Tibial nerve (tissue), 4 donors: ENCODE measurements around the gene RIIAD1. TPM values are rescaled to one million over a fixed set of nuclear protein-coding genes. Genes with fewer than 3 reads are reported as not detected.

ENCODE experiments used
- DNase-seq, 2 donors: peaks; one replicate each; pipeline ENCODE4 v3.0.0-alpha.2; 2019; ENCODE audit warnings: low spot score in 2 of 2
- H3K27ac ChIP-seq, 4 donors: fragments of 200-600 bp; sonication (generic) in 3 of 4; one replicate each; pipeline ENCODE4 v1.5.1; 2017 to 2019; ENCODE audit warnings: mild to moderate bottlenecking in 1 of 4
- H3K27me3 ChIP-seq, 2 donors: fragments of 200-600 bp; sonication (generic) in 1 of 2; one replicate each; pipeline versions ENCODE4 v1.5.1 to v1.6.0; 2017 to 2019
- H3K36me3 ChIP-seq, 3 donors: fragments of 200-600 bp; sonication (generic); one replicate each; pipeline ENCODE4 v1.5.1; 2018 to 2019
- H3K4me1 ChIP-seq, 4 donors: fragments of 200-600 bp; sonication (generic) in 3 of 4; one replicate each; pipeline ENCODE4 v1.5.1; 2017 to 2019
- H3K4me3 ChIP-seq, 4 donors: fragments of 200-600 bp; sonication (generic) in 3 of 4; one replicate each; pipeline ENCODE4 v1.5.1; 2017 to 2019; ENCODE audit warnings: mild to moderate bottlenecking in 1 of 4, moderate library complexity in 1 of 4
- H3K9me3 ChIP-seq, 4 donors: fragments of 200-600 bp; sonication (generic) in 3 of 4; one replicate each; pipeline ENCODE4 v1.5.1; 2017 to 2019
- EP300 ChIP-seq, 2 donors: sonication (generic); formaldehyde crosslinking; IDR thresholded peaks; one replicate each; pipeline ENCODE4 v1.6.1; 2017; ENCODE audit warnings: antibody characterized with exemption in 2 of 2, mild to moderate bottlenecking in 1 of 2
- POLR2A ChIP-seq, 2 donors: fragments of 450-650 bp; IDR thresholded peaks; one replicate each; pipeline ENCODE4 v1.6.1; 2017; ENCODE audit warnings: antibody characterized with exemption in 2 of 2, mild to moderate bottlenecking in 2 of 2, moderate library complexity in 2 of 2
- WGBS, 2 donors: methylation state at CpG; one replicate each; pipeline ENCODE4 v1.1.5; 2018; 5-methylcytosine and 5-hydroxymethylcytosine counted together
- total RNA-seq, 4 donors: library from RNA; depleted of rRNA; stranded (reverse); fragments of >200 nt; gene quantifications; one replicate each; pipeline ENCODE4 v1.1.0, GENCODE V29; 2016
- TF ChIP-seq, protein P1 (sequence below), 5 experiments: fragments of 200-600 bp in 3 of 5; fragments of 450-650 bp in 2 of 5; sonication (generic) in 3 of 5; IDR thresholded peaks; one replicate each; pipeline ENCODE4 v1.5.1; 2016 to 2019; ENCODE audit warnings: antibody characterized with exemption in 5 of 5, mild to moderate bottlenecking in 3 of 5, moderate library complexity in 2 of 5

The RIIAD1 gene
- total RNA-seq, 4 donors from 2014 or later = not detected

DNA sequence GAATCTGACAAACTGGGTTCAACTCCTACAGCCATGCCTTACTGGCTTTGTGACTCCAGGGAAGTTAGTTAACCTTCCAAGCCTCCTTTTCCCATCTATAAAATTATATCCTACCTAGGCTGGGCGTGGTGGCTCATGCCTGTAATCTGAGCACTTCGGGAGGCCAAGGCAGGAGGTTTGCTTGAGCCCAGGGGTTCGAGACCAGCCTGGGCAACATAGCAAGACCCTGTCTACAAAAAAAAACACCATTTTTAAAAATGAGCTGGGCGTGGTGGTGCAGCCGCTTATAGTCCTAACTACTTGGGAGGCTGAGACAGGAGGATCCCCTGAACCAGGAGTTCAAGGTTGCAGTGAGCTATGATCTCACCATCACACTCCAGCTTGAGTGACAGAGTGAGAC, 19.8 kb upstream of the RIIAD1 start:
- Histone ChIP-seq H3K4me3 (no peak overlapping the region), H3K27me3 (no peaks in the 10 kb centered on the region), H3K4me1 (peaks cover 0 to 6% (median 0%) of the 10 kb centered on the region in 4 donors), H3K9me3 (no peaks in the 10 kb centered on the region), H3K36me3 (peaks cover 0 to 57% (median 7%) of the 10 kb centered on the region in 3 donors), H3K27ac (no peak overlapping the region)
- DNase-seq = no peak
- no peak for TF ChIP-seq POLR2A (IDR thresholded peaks at IDR 0.05)
- TF ChIP-seq EP300 (IDR thresholded peaks at IDR 0.05) = no peak
- TF ChIP-seq, protein P1, sequence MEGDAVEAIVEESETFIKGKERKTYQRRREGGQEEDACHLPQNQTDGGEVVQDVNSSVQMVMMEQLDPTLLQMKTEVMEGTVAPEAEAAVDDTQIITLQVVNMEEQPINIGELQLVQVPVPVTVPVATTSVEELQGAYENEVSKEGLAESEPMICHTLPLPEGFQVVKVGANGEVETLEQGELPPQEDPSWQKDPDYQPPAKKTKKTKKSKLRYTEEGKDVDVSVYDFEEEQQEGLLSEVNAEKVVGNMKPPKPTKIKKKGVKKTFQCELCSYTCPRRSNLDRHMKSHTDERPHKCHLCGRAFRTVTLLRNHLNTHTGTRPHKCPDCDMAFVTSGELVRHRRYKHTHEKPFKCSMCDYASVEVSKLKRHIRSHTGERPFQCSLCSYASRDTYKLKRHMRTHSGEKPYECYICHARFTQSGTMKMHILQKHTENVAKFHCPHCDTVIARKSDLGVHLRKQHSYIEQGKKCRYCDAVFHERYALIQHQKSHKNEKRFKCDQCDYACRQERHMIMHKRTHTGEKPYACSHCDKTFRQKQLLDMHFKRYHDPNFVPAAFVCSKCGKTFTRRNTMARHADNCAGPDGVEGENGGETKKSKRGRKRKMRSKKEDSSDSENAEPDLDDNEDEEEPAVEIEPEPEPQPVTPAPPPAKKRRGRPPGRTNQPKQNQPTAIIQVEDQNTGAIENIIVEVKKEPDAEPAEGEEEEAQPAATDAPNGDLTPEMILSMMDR (IDR thresholded peaks at IDR 0.05) = no peak
- 95 to 97% methylated on average over 5 of the region's 5 CpGs for WGBS, 2 donors

DNA sequence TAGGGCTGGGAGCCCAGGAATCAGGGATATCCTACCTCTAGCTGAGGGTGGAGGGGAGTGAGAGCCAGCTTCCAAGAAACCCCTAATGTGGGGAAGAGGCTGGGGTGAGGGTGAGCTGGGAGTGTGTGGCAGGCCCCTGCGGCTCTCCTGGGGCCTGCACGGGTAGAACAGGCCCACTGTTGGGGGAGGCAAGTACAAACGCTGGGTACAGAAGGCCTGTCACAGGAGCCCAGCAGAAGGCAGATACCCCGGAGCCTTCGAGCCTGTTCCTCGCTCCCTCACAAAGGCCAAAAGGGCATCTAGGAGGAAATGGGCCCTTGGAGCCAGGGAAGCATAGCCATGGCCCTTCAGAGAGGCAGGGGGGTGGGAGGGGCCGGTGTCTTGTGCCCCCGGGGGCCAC, 18.4 kb upstream of the RIIAD1 start:
- no peak overlapping the region for H3K27ac ChIP-seq
- peaks cover 0 to 6% (median 0%) of the 10 kb centered on the region in 4 donors for H3K4me1 ChIP-seq
- TF ChIP-seq EP300 (IDR thresholded peaks at IDR 0.05) = no peak
- no peak for TF ChIP-seq POLR2A (IDR thresholded peaks at IDR 0.05)
- TF ChIP-seq, protein P1 (IDR thresholded peaks at IDR 0.05) = no peak
- H3K27me3 ChIP-seq = no peaks in the 10 kb centered on the region
- peaks cover 0 to 43% (median 7%) of the 10 kb centered on the region in 3 donors for H3K36me3 ChIP-seq
- no peaks in the 10 kb centered on the region for H3K9me3 ChIP-seq
- no peak overlapping the region for H3K4me3 ChIP-seq
- 30 to 42% methylated on average over 6 to 8 of the region's 8 CpGs for WGBS, 2 donors
- DNase-seq = no peak

DNA sequence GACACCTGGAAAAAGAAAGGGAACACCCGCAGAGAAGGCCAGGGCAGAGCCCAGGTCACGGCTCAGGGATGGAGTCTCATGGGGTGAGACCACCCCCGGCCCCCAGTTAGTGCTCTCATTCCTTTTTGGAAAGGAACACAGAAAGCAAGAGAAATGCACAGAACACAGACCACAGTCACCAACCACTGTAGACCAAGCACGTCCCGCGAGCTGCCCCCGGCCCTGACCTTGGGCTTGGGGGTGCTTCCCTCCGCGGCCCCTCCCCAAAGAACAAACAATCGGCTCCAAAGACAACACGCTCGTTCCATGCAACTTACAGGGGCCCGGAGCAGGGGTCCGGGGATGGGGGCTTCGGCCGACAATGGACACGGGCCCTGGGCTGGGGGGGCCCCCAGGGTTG, 17.5 kb upstream of the RIIAD1 start:
- 55 to 58% methylated on average over 17 of the region's 17 CpGs for WGBS, 2 donors
- DNase-seq = no peak
- H3K4me3 ChIP-seq = no peak overlapping the region

DNA sequence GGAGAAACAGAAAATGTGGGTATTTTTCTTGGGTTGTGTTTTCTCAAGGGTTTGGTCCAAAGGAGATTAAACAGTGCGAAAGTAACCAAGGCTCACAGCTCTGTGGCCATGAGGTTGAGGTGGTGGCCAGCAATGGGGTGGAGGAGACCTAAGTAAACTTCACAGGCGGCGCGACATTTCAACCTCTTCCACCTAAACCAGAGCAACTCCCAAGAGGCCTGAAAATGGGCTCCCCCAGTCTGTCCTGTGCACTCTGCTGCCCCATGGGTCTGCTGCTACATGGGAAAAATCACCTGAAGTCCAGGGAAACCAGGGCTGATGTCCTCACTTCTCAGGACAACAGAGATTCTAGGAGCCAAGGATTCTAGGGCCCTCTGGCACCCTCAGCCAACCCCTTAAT, 17.1 kb upstream of the RIIAD1 start:
- H3K9me3 ChIP-seq = no peaks in the 10 kb centered on the region
- no peak for TF ChIP-seq POLR2A (IDR thresholded peaks at IDR 0.05)
- no peak for TF ChIP-seq EP300 (IDR thresholded peaks at IDR 0.05)
- TF ChIP-seq, protein P1 (IDR thresholded peaks at IDR 0.05) = no peak
- H3K4me1 ChIP-seq = peaks cover 0 to 6% (median 0%) of the 10 kb centered on the region in 4 donors
- no peak for DNase-seq
- H3K36me3 ChIP-seq = peaks cover 0 to 30% (median 0%) of the 10 kb centered on the region in 3 donors
- WGBS, 2 donors = 76 to 94% methylated on average over 4 of the region's 4 CpGs
- H3K27ac ChIP-seq = no peak overlapping the region
- H3K4me3 ChIP-seq = no peak overlapping the region
- no peaks in the 10 kb centered on the region for H3K27me3 ChIP-seq

More for the DNA sequence above, 17.5 kb upstream of the RIIAD1 start:
- Histone ChIP-seq H3K27me3 (no peaks in the 10 kb centered on the region), H3K36me3 (peaks cover 0 to 34% (median 2%) of the 10 kb centered on the region in 3 donors), H3K4me1 (peaks cover 0 to 6% (median 0%) of the 10 kb centered on the region in 4 donors), H3K9me3 (no peaks in the 10 kb centered on the region), H3K27ac (no peak overlapping the region)
- TF ChIP-seq POLR2A (IDR thresholded peaks at IDR 0.05) = no peak
- TF ChIP-seq, protein P1 (IDR thresholded peaks at IDR 0.05) = no peak
- no peak for TF ChIP-seq EP300 (IDR thresholded peaks at IDR 0.05)

DNA sequence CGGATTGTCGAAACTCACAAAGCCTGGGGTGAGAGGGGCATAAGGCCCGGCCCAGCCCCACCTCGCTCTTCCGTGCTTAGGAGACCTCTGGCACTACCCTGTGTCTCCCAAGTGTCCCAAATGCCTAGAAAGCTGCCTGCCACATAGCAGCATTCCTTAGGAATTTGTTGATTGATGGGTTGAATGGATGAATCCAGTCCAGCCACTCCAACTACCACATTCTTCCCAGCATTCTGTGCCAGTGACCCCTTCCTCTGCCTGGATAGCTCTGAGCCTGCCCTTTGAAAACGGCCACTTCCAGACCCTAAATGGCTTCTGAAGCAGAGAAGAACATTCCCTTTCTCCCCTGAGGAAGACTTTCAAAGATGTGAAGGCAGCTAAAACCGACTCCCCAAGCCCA, 16.2 kb upstream of the RIIAD1 start:
- Histone ChIP-seq H3K27me3 (no peaks in the 10 kb centered on the region), H3K9me3 (no peaks in the 10 kb centered on the region), H3K4me1 (peaks cover 0 to 6% (median 0%) of the 10 kb centered on the region in 4 donors), H3K36me3 (peaks cover 0 to 21% (median 0%) of the 10 kb centered on the region in 3 donors), H3K27ac (no peak overlapping the region), H3K4me3 (no peak overlapping the region)
- whole genome bisulfite sequencing, 2 donors = 54 to 55% methylated on average over 3 to 7 of the region's 7 CpGs
- DNase-seq = no peak
- TF ChIP-seq POLR2A (IDR thresholded peaks at IDR 0.05) (no peak), EP300 (IDR thresholded peaks at IDR 0.05) (no peak)
- TF ChIP-seq, protein P1 (IDR thresholded peaks at IDR 0.05) = no peak
